Transverse colon (tissue), 4 donors: ENCODE results near the gene FANCL.

Experiments used
- POLR2A ChIP-seq: fragments of 450-650 bp; IDR thresholded peaks from one replicate; pipeline ENCODE4 v1.6.1; 2016; ENCODE audit warnings: antibody characterized with exemption, mild to moderate bottlenecking, moderate library complexity
- POLR2AphosphoS5 ChIP-seq, 3 donors: sonication (generic); formaldehyde crosslinking; IDR thresholded peaks; one replicate each; pipeline ENCODE4 v1.6.1; 2016; ENCODE audit warnings: antibody characterized with exemption in 3 of 3
- TF ChIP-seq, protein P1 (sequence below), 5 experiments: fragments of 200-600 bp in 3 of 5; fragments of 450-650 bp in 2 of 5; sonication (generic) in 3 of 5; IDR thresholded peaks; 1 replicate in 2 of 5; 2 replicates in 3 of 5; pipeline ENCODE4 v1.5.1; 2016 to 2017; ENCODE audit warnings: antibody characterized with exemption in 5 of 5, inconsistent platforms in 3 of 5, mild to moderate bottlenecking in 2 of 5, moderate library complexity in 1 of 5

- TF ChIP-seq, protein P1, sequence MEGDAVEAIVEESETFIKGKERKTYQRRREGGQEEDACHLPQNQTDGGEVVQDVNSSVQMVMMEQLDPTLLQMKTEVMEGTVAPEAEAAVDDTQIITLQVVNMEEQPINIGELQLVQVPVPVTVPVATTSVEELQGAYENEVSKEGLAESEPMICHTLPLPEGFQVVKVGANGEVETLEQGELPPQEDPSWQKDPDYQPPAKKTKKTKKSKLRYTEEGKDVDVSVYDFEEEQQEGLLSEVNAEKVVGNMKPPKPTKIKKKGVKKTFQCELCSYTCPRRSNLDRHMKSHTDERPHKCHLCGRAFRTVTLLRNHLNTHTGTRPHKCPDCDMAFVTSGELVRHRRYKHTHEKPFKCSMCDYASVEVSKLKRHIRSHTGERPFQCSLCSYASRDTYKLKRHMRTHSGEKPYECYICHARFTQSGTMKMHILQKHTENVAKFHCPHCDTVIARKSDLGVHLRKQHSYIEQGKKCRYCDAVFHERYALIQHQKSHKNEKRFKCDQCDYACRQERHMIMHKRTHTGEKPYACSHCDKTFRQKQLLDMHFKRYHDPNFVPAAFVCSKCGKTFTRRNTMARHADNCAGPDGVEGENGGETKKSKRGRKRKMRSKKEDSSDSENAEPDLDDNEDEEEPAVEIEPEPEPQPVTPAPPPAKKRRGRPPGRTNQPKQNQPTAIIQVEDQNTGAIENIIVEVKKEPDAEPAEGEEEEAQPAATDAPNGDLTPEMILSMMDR (IDR thresholded peaks at IDR 0.05) = no peak
- TF ChIP-seq POLR2A (no peak), POLR2AphosphoS5 (IDR thresholded peaks at IDR 0.05) (no peak)
Observed at GRCh38 chr2:58122040-58122439, 119.1 kb downstream of the FANCL start.
